GM12878 (cell line): Measurements from ENCODE around the gene TEX44. TPM values are rescaled to one million over a fixed set of nuclear protein-coding genes. Genes with fewer than 3 reads are reported as not detected.

ENCODE experiments used
- ASH2L ChIP-seq: fragments of 300-600, 200-600 bp; sonication (generic); IDR thresholded peaks from 2 replicates; pipeline ENCODE4 v1.6.1; 2017; ENCODE audit warnings: low read depth, mild to moderate bottlenecking, borderline replicate concordance
- ATF3 ChIP-seq: IDR thresholded peaks from 2 replicates; pipeline ENCODE4 v1.6.1; 2011; ENCODE audit warnings: low read depth, mild to moderate bottlenecking, low read length, moderate library complexity, borderline replicate concordance; ENCODE audit errors: extremely low read depth
- CBFB ChIP-seq: IDR thresholded peaks from 2 replicates; pipeline ENCODE4 v1.6.1; 2016; ENCODE audit warnings: antibody characterized with exemption, low read depth
- ETV6 ChIP-seq, 2 experiments: fragments of 450-650 bp in 1 of 2; IDR thresholded peaks in 1 of 2; conservative IDR thresholded peaks in 1 of 2; 2 replicates each; pipeline ENCODE4 v1.6.1; 2014; ENCODE audit warnings: antibody characterized with exemption in 1 of 2, borderline replicate concordance in 1 of 2, low read depth in 1 of 2, mild to moderate bottlenecking in 1 of 2, moderate library complexity in 1 of 2
- FOXK2 ChIP-seq: fragments of 450-650 bp; IDR thresholded peaks from 2 replicates; pipeline ENCODE4 v1.6.1; 2017; ENCODE audit warnings: mild to moderate bottlenecking, moderate library complexity
- HDAC2 ChIP-seq: fragments of 200-600 bp; sonication (generic); IDR thresholded peaks from 2 replicates; pipeline ENCODE4 v1.6.1; 2017
- IKZF2 ChIP-seq, 2 experiments: fragments of 450-650 bp; IDR thresholded peaks; 2 replicates each; pipeline ENCODE4 v1.6.1; 2017; ENCODE audit warnings: mild to moderate bottlenecking in 2 of 2, moderate library complexity in 2 of 2
- IRF4 ChIP-seq: IDR thresholded peaks from 2 replicates; pipeline ENCODE4 v1.6.1; 2011; ENCODE audit warnings: low read depth, low read length
- MEF2A ChIP-seq: IDR thresholded peaks from 2 replicates; pipeline ENCODE4 v1.6.1; 2011; ENCODE audit warnings: low read depth, mild to moderate bottlenecking, low read length, moderate library complexity; ENCODE audit not compliant: insufficient read depth
- MLLT1 ChIP-seq: fragments of 450-650 bp; IDR thresholded peaks from 2 replicates; pipeline ENCODE4 v1.6.1; 2016; ENCODE audit warnings: mild to moderate bottlenecking
- MTA3 ChIP-seq: IDR thresholded peaks from 2 replicates; pipeline ENCODE4 v1.6.1; 2012; ENCODE audit warnings: low read length, inconsistent platforms, borderline replicate concordance
- MYB ChIP-seq: fragments of 150-350 bp; IDR thresholded peaks from 2 replicates; pipeline ENCODE4 v1.6.1; 2014; ENCODE audit warnings: mild to moderate bottlenecking, low read depth, low read length, borderline replicate concordance
- NFYA ChIP-seq: IDR thresholded peaks from 2 replicates; pipeline ENCODE4 v1.6.1; 2011; ENCODE audit warnings: low read depth, mild to moderate bottlenecking, low read length, improper control_type of control experiment, borderline replicate concordance
- PAX8 ChIP-seq: fragments of 450-650 bp; IDR thresholded peaks from 2 replicates; pipeline ENCODE4 v1.6.1; 2017; ENCODE audit warnings: mild to moderate bottlenecking, moderate library complexity
- SKIL ChIP-seq: fragments of 450-650 bp; IDR thresholded peaks from 2 replicates; pipeline ENCODE4 v1.6.1; 2017; ENCODE audit warnings: mild to moderate bottlenecking, low read depth, inconsistent platforms; ENCODE audit not compliant: poor library complexity, severe bottlenecking
- STAT3 ChIP-seq: IDR thresholded peaks from 2 replicates; pipeline ENCODE4 v1.6.1; 2011; ENCODE audit warnings: low read depth, low read length, improper control_type of control experiment
- SUPT20H ChIP-seq: IDR thresholded peaks from 2 replicates; pipeline ENCODE4 v1.6.1; 2011; ENCODE audit warnings: low read depth, mild to moderate bottlenecking, low read length, moderate library complexity, borderline replicate concordance; ENCODE audit not compliant: control insufficient read depth
- SUZ12 ChIP-seq: fragments of 200-600 bp; sonication (generic); IDR thresholded peaks from one replicate; pipeline ENCODE4 v1.6.1; 2018; ENCODE audit warnings: antibody characterized with exemption, mild to moderate bottlenecking; ENCODE audit not compliant: unreplicated experiment
- TCF3 ChIP-seq: IDR thresholded peaks from 2 replicates; pipeline ENCODE4 v1.6.1; 2012; ENCODE audit warnings: low read depth, mild to moderate bottlenecking, low read length, borderline replicate concordance; ENCODE audit not compliant: insufficient read depth
- TCF7 ChIP-seq: IDR thresholded peaks from 2 replicates; pipeline ENCODE4 v1.6.1; 2014; ENCODE audit warnings: antibody characterized with exemption, borderline replicate concordance
- ZBED1 ChIP-seq: IDR thresholded peaks from 2 replicates; pipeline ENCODE4 v1.6.1; 2016; ENCODE audit warnings: borderline replicate concordance
- ZBTB33 ChIP-seq: fragments of 450-650 bp; IDR thresholded peaks from 2 replicates; pipeline ENCODE4 v1.6.1; 2017; ENCODE audit warnings: mild to moderate bottlenecking
- ZNF274 ChIP-seq: IDR thresholded peaks from one replicate; pipeline ENCODE4 v1.8.0; 2011; ENCODE audit not compliant: insufficient read length, insufficient read depth
- polyA plus RNA-seq, 11 experiments: library from polyadenylated mRNA; depleted of rRNA in 4 of 11; unstranded in 6 of 11; stranded (reverse) in 5 of 11; fragments of >200 nt; fragmentation: Nextera tagmentation in 4 of 11; fragmentation: Illumina TruSeq in 1 of 11; extraction: Ambion mirVana in 4 of 11; extraction: Trizol in 1 of 11; gene quantifications; 1 replicate in 1 of 11; 2 replicates in 10 of 11; pipeline versions ENCODE4 v1.2.1 to v1.2.3, GENCODE V29; 2011 to 2016; ENCODE audit warnings: inconsistent platforms in 2 of 11, missing spikeins in 2 of 11, low read depth in 1 of 11
- total RNA-seq, 4 experiments: library from RNA; depleted of rRNA in 3 of 4; stranded (reverse); fragments of >200 nt in 3 of 4; fragmentation: Illumina TruSeq in 1 of 4; extraction: Trizol in 1 of 4; gene quantifications; 2 replicates each; pipeline versions ENCODE4 v1.2.1 to v1.2.3, GENCODE V29; 2013 to 2021
- TF ChIP-seq, protein P1 (sequence below): IDR thresholded peaks from 2 replicates; pipeline ENCODE4 v1.6.1; 2012; ENCODE audit warnings: low read depth, low read length, improper control_type of control experiment

TEX44 gene
- total and polyA plus RNA-seq, 10 of the 15 experiments (the other 5 are each of a cell fraction or from before 2014, with no cell fraction given): not detected

- TF ChIP-seq CBFB (peak; percentile 57; the same call in 1 of the 2 replicates), MYB (peak; percentile 94), IKZF2 (IDR thresholded peaks at IDR 0.05) (peak; percentile 81 to 90), MTA3 (no peak), ZNF274 (no peak), PAX8 (no peak), TCF3 (peak; percentile 94), ZBTB33 (no peak), MEF2A (peak; percentile 66), STAT3 (no peak), MLLT1 (peak; percentile 68; the same call in 1 of the 2 replicates), ASH2L (no peak; the same call in 1 of the 2 replicates), SUZ12 (no peak), NFYA (no peak), ETV6 (conservative IDR thresholded peaks at IDR 0.05 in 1 of 2, IDR thresholded peaks at IDR 0.05 in 1 of 2; ENCODE audit: borderline replicate concordance in 1 of 2, low read depth in 1 of 2) (peak in 1 of 2 experiments; percentile 71; a peak in 1 of 4 replicates), SKIL (peak; percentile 62), SUPT20H (no peak), ATF3 (no peak), ZBED1 (peak; percentile 65; the same call in 1 of the 2 replicates), HDAC2 (no peak), FOXK2 (no peak), IRF4 (no peak), TCF7 (no peak)
- TF ChIP-seq, protein P1, sequence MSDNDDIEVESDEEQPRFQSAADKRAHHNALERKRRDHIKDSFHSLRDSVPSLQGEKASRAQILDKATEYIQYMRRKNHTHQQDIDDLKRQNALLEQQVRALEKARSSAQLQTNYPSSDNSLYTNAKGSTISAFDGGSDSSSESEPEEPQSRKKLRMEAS: peak; percentile 84
These were observed 21.2 kb downstream of the TEX44 start (continued) for GRCh38 chr2:231613663-231614558.
